K562 (cell line): ENCODE measurements around the gene TRNT1. TPM values are rescaled to one million over a fixed set of nuclear protein-coding genes. Genes with fewer than 3 reads are reported as not detected.

ENCODE experiments used
- FOXK1 ChIP-seq: sonication (generic); formaldehyde crosslinking; IDR thresholded peaks from 2 replicates; pipeline ENCODE4 v1.8.0; 2022; ENCODE audit warnings: missing genetic modification reagents, mild to moderate bottlenecking, borderline replicate concordance
- SRSF3 ChIP-seq: fragments of 200-400 bp; formaldehyde crosslinking; IDR thresholded peaks from 2 replicates; pipeline ENCODE4 v1.6.1; 2016; ENCODE audit warnings: mild to moderate bottlenecking, low read length, moderate library complexity; ENCODE audit not compliant: insufficient read depth
- polyA plus RNA-seq, 8 experiments: library from polyadenylated mRNA; depleted of rRNA in 4 of 8; stranded (reverse) in 5 of 8; unstranded in 3 of 8; fragments of >200 nt; fragmentation: Nextera tagmentation in 2 of 8; fragmentation: Illumina TruSeq in 1 of 8; extraction: Ambion mirVana in 2 of 8; extraction: Trizol in 1 of 8; gene quantifications; 2 replicates each; pipeline versions ENCODE4 v1.2.1 to v1.2.3, GENCODE V29; 2011 to 2014; ENCODE audit warnings: inconsistent platforms in 1 of 8, missing spikeins in 1 of 8
- total RNA-seq, 7 experiments: library from RNA; depleted of rRNA in 6 of 7; stranded (reverse); fragments of >200 nt in 6 of 7; fragmentation: Illumina TruSeq in 2 of 7; extraction: Trizol in 2 of 7; gene quantifications; 2 replicates each; pipeline versions ENCODE4 v1.2.1 to v1.2.3, GENCODE V29; 2011 to 2021; ENCODE audit warnings: low replicate concordance in 1 of 7
- TF ChIP-seq, protein P1 (sequence below): fragments of 200-600 bp; sonication (generic); IDR thresholded peaks from one replicate; pipeline ENCODE4 v1.6.1; 2012; ENCODE audit warnings: mild to moderate bottlenecking, low read depth, low read length, inconsistent platforms

The TRNT1 gene
- total and polyA plus RNA-seq, 9 of the 15 experiments (the other 6 are each of a cell fraction or from before 2014, with no cell fraction given): 38.1 to 58.2 (median 47.4) TPM

DNA sequence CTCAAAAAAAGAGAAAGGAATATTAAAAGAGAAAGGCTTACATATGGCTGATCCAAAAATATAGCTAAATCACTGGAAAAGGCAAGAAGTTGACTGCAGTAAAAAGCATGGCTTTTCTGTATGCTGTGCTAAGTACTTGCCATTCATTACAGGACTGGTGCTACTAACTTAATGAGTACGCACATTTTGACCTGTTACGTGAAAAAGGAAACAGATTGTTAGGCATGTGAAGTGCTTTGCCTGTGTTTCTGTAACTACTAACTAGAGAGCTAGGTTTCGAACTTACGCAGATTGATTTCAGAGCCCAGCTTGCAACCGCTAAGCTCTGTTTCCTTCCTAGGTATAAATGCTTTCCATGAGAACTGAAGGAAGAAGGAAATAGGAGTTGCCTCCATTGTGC is 2.8 kb downstream of the TRNT1 start (continued):
- TF ChIP-seq SRSF3 (no peak), FOXK1 (CRISPR knock-in tag) (no peak)
- TF ChIP-seq, protein P1, sequence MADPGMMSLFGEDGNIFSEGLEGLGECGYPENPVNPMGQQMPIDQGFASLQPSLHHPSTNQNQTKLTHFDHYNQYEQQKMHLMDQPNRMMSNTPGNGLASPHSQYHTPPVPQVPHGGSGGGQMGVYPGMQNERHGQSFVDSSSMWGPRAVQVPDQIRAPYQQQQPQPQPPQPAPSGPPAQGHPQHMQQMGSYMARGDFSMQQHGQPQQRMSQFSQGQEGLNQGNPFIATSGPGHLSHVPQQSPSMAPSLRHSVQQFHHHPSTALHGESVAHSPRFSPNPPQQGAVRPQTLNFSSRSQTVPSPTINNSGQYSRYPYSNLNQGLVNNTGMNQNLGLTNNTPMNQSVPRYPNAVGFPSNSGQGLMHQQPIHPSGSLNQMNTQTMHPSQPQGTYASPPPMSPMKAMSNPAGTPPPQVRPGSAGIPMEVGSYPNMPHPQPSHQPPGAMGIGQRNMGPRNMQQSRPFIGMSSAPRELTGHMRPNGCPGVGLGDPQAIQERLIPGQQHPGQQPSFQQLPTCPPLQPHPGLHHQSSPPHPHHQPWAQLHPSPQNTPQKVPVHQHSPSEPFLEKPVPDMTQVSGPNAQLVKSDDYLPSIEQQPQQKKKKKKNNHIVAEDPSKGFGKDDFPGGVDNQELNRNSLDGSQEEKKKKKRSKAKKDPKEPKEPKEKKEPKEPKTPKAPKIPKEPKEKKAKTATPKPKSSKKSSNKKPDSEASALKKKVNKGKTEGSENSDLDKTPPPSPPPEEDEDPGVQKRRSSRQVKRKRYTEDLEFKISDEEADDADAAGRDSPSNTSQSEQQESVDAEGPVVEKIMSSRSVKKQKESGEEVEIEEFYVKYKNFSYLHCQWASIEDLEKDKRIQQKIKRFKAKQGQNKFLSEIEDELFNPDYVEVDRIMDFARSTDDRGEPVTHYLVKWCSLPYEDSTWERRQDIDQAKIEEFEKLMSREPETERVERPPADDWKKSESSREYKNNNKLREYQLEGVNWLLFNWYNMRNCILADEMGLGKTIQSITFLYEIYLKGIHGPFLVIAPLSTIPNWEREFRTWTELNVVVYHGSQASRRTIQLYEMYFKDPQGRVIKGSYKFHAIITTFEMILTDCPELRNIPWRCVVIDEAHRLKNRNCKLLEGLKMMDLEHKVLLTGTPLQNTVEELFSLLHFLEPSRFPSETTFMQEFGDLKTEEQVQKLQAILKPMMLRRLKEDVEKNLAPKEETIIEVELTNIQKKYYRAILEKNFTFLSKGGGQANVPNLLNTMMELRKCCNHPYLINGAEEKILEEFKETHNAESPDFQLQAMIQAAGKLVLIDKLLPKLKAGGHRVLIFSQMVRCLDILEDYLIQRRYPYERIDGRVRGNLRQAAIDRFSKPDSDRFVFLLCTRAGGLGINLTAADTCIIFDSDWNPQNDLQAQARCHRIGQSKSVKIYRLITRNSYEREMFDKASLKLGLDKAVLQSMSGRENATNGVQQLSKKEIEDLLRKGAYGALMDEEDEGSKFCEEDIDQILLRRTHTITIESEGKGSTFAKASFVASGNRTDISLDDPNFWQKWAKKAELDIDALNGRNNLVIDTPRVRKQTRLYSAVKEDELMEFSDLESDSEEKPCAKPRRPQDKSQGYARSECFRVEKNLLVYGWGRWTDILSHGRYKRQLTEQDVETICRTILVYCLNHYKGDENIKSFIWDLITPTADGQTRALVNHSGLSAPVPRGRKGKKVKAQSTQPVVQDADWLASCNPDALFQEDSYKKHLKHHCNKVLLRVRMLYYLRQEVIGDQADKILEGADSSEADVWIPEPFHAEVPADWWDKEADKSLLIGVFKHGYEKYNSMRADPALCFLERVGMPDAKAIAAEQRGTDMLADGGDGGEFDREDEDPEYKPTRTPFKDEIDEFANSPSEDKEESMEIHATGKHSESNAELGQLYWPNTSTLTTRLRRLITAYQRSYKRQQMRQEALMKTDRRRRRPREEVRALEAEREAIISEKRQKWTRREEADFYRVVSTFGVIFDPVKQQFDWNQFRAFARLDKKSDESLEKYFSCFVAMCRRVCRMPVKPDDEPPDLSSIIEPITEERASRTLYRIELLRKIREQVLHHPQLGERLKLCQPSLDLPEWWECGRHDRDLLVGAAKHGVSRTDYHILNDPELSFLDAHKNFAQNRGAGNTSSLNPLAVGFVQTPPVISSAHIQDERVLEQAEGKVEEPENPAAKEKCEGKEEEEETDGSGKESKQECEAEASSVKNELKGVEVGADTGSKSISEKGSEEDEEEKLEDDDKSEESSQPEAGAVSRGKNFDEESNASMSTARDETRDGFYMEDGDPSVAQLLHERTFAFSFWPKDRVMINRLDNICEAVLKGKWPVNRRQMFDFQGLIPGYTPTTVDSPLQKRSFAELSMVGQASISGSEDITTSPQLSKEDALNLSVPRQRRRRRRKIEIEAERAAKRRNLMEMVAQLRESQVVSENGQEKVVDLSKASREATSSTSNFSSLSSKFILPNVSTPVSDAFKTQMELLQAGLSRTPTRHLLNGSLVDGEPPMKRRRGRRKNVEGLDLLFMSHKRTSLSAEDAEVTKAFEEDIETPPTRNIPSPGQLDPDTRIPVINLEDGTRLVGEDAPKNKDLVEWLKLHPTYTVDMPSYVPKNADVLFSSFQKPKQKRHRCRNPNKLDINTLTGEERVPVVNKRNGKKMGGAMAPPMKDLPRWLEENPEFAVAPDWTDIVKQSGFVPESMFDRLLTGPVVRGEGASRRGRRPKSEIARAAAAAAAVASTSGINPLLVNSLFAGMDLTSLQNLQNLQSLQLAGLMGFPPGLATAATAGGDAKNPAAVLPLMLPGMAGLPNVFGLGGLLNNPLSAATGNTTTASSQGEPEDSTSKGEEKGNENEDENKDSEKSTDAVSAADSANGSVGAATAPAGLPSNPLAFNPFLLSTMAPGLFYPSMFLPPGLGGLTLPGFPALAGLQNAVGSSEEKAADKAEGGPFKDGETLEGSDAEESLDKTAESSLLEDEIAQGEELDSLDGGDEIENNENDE: no peak
